AG10803 (cell line): ENCODE data around the gene MAPK1.
"Not testable (repeated sequence)": the region's sequence is repeated elsewhere in the genome, so short reads cannot be mapped to it uniquely, and the experiment has no call there.

Source experiments
- DNase-seq: peaks from one replicate; pipeline ENCODE4 v3.0.0; 2010; ENCODE audit warnings: low read depth
- H3K4me3 ChIP-seq: 2 replicates; pipeline ENCODE4 v1.5.1; 2011; ENCODE audit warnings: mild to moderate bottlenecking, low read length, control low read depth
- CTCF ChIP-seq: conservative IDR thresholded peaks from 2 replicates; pipeline ENCODE4 v1.5.1; 2011; ENCODE audit warnings: mild to moderate bottlenecking, low read length, control low read depth, inconsistent platforms

Gene MAPK1

GRCh38 chr22:21797444-21798221 is 69.8 kb downstream of the MAPK1 start:
- TF ChIP-seq CTCF = peak; percentile 1; the same call in 1 of the 2 replicates
- no peak overlapping the region for H3K4me3 ChIP-seq
- peak; percentile 71 for DNase-seq

GRCh38 chr22:21796863-21797262 is 70.6 kb downstream of the MAPK1 start:
- TF ChIP-seq CTCF = no peak
- no peak for DNase-seq
- no peak overlapping the region for H3K4me3 ChIP-seq

- no peak for DNase-seq
- no peak for TF ChIP-seq CTCF
- no peak overlapping the region for H3K4me3 ChIP-seq
These were observed 71.2 kb downstream of the MAPK1 start for GRCh38 chr22:21796231-21796630.

GRCh38 chr22:21793716-21794115 is 73.7 kb downstream of the MAPK1 start:
- H3K4me3 ChIP-seq, DNase-seq: not testable (repeated sequence)

GRCh38 chr22:21791635-21792625 is 75.5 kb downstream of the MAPK1 start:
- DNase-seq = no peak
- TF ChIP-seq CTCF = no peak
- H3K4me3 ChIP-seq = no peak overlapping the region

- not testable (repeated sequence) for H3K4me3 ChIP-seq, DNase-seq
These were observed 76.4 kb downstream of the MAPK1 start for GRCh38 chr22:21790849-21791610.

- no peak overlapping the region for H3K4me3 ChIP-seq
- TF ChIP-seq CTCF = no peak
- DNase-seq = no peak
These were observed 77.1 kb downstream of the MAPK1 start for GRCh38 chr22:21790359-21790758.

GRCh38 chr22:21787565-21787964 is 79.9 kb downstream of the MAPK1 start:
- not testable (repeated sequence) for H3K4me3 ChIP-seq, DNase-seq
